GM21529 (cell line): ENCODE results near the gene NMS.
A peak's percentile ranks its signal among the peaks of the same experiment; 100 is the strongest.
"Not testable (repeated sequence)": the region's sequence is repeated elsewhere in the genome, so short reads cannot be mapped to it uniquely, and the experiment has no call there.

Experiments
- ATAC-seq: cut with Tn5 transposase; IDR thresholded peaks from one replicate; pipeline ENCODE4 v1.9.1; 2021; ENCODE audit not compliant: unreplicated experiment

NMS gene

GRCh38 chr2:100470182-100470581 lies at the start of gene NMS:
Gene NMS (plus strand): TSS chr2:100470482. CDS start chr2:100470489, 7 bp downstream.
- no peak for ATAC-seq

- no peak for ATAC-seq
Measured at GRCh38 chr2:100422320-100423055, 47.8 kb upstream of the NMS start.

- no peak for ATAC-seq
Measured at GRCh38 chr2:100423631-100424030, 46.7 kb upstream of the NMS start.

GRCh38 chr2:100424277-100424875 lies 45.9 kb upstream of the NMS start:
- no peak for ATAC-seq

GRCh38 chr2:100425107-100425506 lies 45.2 kb upstream of the NMS start:
- no peak for ATAC-seq

- ATAC-seq, result no peak
Measured at GRCh38 chr2:100425573-100426383, 44.5 kb upstream of the NMS start.

GRCh38 chr2:100426384-100426720 lies 43.9 kb upstream of the NMS start:
- ATAC-seq, result no peak

GRCh38 chr2:100427111-100427510 lies 43.2 kb upstream of the NMS start:
- no peak for ATAC-seq

- peak; percentile 48 for ATAC-seq
Measured at GRCh38 chr2:100427627-100428258, 42.5 kb upstream of the NMS start.

GRCh38 chr2:100429726-100430125 lies 40.6 kb upstream of the NMS start:
- ATAC-seq, result no peak

GRCh38 chr2:100437751-100438150 lies 32.5 kb upstream of the NMS start:
- no peak for ATAC-seq

GRCh38 chr2:100446696-100447095 lies 23.6 kb upstream of the NMS start:
- no peak for ATAC-seq

- ATAC-seq, result no peak
Measured at GRCh38 chr2:100451092-100451491, 19.2 kb upstream of the NMS start.

- no peak for ATAC-seq
Measured at GRCh38 chr2:100451734-100452133, 18.5 kb upstream of the NMS start.

- ATAC-seq, result peak; percentile 56
Measured at GRCh38 chr2:100453853-100454252, 16.4 kb upstream of the NMS start.

GRCh38 chr2:100456357-100456756 lies 13.9 kb upstream of the NMS start:
- ATAC-seq, result not testable (repeated sequence)

- no peak for ATAC-seq
Measured at GRCh38 chr2:100460904-100461530, 9.3 kb upstream of the NMS start.

GRCh38 chr2:100470898-100471514 lies 724 bp downstream of the NMS start:
- ATAC-seq, result no peak

GRCh38 chr2:100476606-100477005 lies 6.3 kb downstream of the NMS start:
- no peak for ATAC-seq

GRCh38 chr2:100482741-100483140 lies 12.5 kb downstream of the NMS start:
- no peak for ATAC-seq

GRCh38 chr2:100483895-100484294 lies 13.6 kb downstream of the NMS start:
- ATAC-seq, result no peak
